H9 (cell line): Measurements from ENCODE around the gene UBE2D2. TPM values are rescaled to one million over a fixed set of nuclear protein-coding genes. Genes with fewer than 3 reads are reported as not detected.

ENCODE experiments used
- DNase-seq: peaks from one replicate; pipeline ENCODE4 v3.0.0-alpha.2; 2017
- H2AFZ ChIP-seq: one replicate; pipeline ENCODE4 v1.6.1; 2013; ENCODE audit warnings: mild to moderate bottlenecking, low read length, control low read depth, moderate library complexity
- H2AK5ac ChIP-seq: 2 replicates; pipeline ENCODE4 v1.6.1; 2013; ENCODE audit warnings: low read length, control low read depth, mixed read lengths; ENCODE audit not compliant: insufficient read length
- H2BK120ac ChIP-seq: one replicate; pipeline ENCODE4 v1.6.1; 2013; ENCODE audit warnings: low read depth, mild to moderate bottlenecking, low read length, control low read depth, inconsistent platforms; ENCODE audit not compliant: poor library complexity, severe bottlenecking
- H2BK12ac ChIP-seq: 2 replicates; pipeline ENCODE4 v1.6.1; 2013; ENCODE audit warnings: low read length, control low read depth, mixed read lengths, low read depth; ENCODE audit not compliant: insufficient read length
- H2BK15ac ChIP-seq: 2 replicates; pipeline ENCODE4 v1.6.1; 2013; ENCODE audit warnings: low read depth, low read length, control low read depth
- H2BK20ac ChIP-seq: one replicate; pipeline ENCODE4 v1.6.1; 2013; ENCODE audit warnings: low read depth, mild to moderate bottlenecking, low read length, control low read depth, inconsistent platforms; ENCODE audit not compliant: poor library complexity, severe bottlenecking
- H2BK5ac ChIP-seq: 2 replicates; pipeline ENCODE4 v1.6.1; 2013; ENCODE audit warnings: low read length, control low read depth, mixed read lengths; ENCODE audit not compliant: insufficient read length
- H3K14ac ChIP-seq: 2 replicates; pipeline ENCODE4 v1.6.1; 2013; ENCODE audit warnings: low read length, control low read depth; ENCODE audit not compliant: insufficient read depth
- H3K18ac ChIP-seq: 2 replicates; pipeline ENCODE4 v1.6.1; 2013; ENCODE audit warnings: low read depth, mild to moderate bottlenecking, mixed read lengths, low read length, control low read depth; ENCODE audit not compliant: insufficient read length
- H3K23ac ChIP-seq: 2 replicates; pipeline ENCODE4 v1.6.1; 2013; ENCODE audit warnings: low read length, control low read depth, mixed read lengths, low read depth; ENCODE audit not compliant: insufficient read length
- H3K23me2 ChIP-seq: 2 replicates; pipeline ENCODE4 v1.6.1; 2013; ENCODE audit warnings: low read depth, mild to moderate bottlenecking, mixed read lengths, low read length, control low read depth; ENCODE audit not compliant: insufficient read length, poor library complexity, severe bottlenecking
- H3K27ac ChIP-seq: 2 replicates; pipeline ENCODE4 v1.5.1; 2013; ENCODE audit warnings: low read length, control low read depth, mixed read lengths, low read depth; ENCODE audit not compliant: insufficient read length
- H3K27me3 ChIP-seq: 2 replicates; pipeline ENCODE4 v1.6.1; 2013; ENCODE audit warnings: low read length, control low read depth, inconsistent platforms; ENCODE audit not compliant: insufficient read depth
- H3K4ac ChIP-seq: 2 replicates; pipeline ENCODE4 v1.6.1; 2013; ENCODE audit warnings: low read depth, mild to moderate bottlenecking, control low read depth, inconsistent platforms, low read length, moderate library complexity
- H3K4me1 ChIP-seq: 2 replicates; pipeline ENCODE4 v1.6.1; 2013; ENCODE audit warnings: low read length, control low read depth, inconsistent platforms; ENCODE audit not compliant: insufficient read depth
- H3K4me2 ChIP-seq: 2 replicates; pipeline ENCODE4 v1.6.1; 2013; ENCODE audit warnings: low read length, control low read depth, mixed read lengths; ENCODE audit not compliant: insufficient read length, insufficient read depth
- H3K56ac ChIP-seq: 2 replicates; pipeline ENCODE4 v1.6.1; 2013; ENCODE audit warnings: low read depth, mild to moderate bottlenecking, mixed read lengths, low read length, control low read depth; ENCODE audit not compliant: insufficient read length
- H3K79me1 ChIP-seq: 2 replicates; pipeline ENCODE4 v1.6.1; 2013; ENCODE audit warnings: low read depth, mild to moderate bottlenecking, moderate library complexity, low read length, control low read depth, inconsistent platforms; ENCODE audit not compliant: insufficient read depth, poor library complexity, severe bottlenecking
- H3K79me2 ChIP-seq: 2 replicates; pipeline ENCODE4 v1.6.1; 2013; ENCODE audit warnings: low read length, control low read depth, inconsistent platforms; ENCODE audit not compliant: insufficient read depth
- H3K9ac ChIP-seq: 2 replicates; pipeline ENCODE4 v1.6.1; 2013; ENCODE audit warnings: low read length, control low read depth, mixed read lengths; ENCODE audit not compliant: insufficient read length; ENCODE audit errors: extremely low read depth
- H3K9me3 ChIP-seq: one replicate; pipeline ENCODE4 v1.6.1; 2013; ENCODE audit warnings: low read depth, low read length, inconsistent platforms; ENCODE audit not compliant: control insufficient read depth
- H3T11ph ChIP-seq: one replicate; pipeline ENCODE4 v1.6.1; 2013; ENCODE audit warnings: mild to moderate bottlenecking, low read length, control low read depth, inconsistent platforms
- H4K20me1 ChIP-seq: one replicate; pipeline ENCODE4 v1.6.1; 2013; ENCODE audit not compliant: control insufficient read depth, insufficient read length, insufficient read depth
- H4K5ac ChIP-seq: 2 replicates; pipeline ENCODE4 v1.6.1; 2013; ENCODE audit warnings: low read depth, mild to moderate bottlenecking, mixed read lengths, low read length, control low read depth; ENCODE audit not compliant: insufficient read length
- H4K8ac ChIP-seq: replicated peaks from 2 replicates; pipeline ENCODE4 v1.6.1; 2013; ENCODE audit warnings: low read length, control low read depth, mixed read lengths, low read depth; ENCODE audit not compliant: insufficient read length
- H4K91ac ChIP-seq: 2 replicates; pipeline ENCODE4 v1.6.1; 2013; ENCODE audit warnings: low read depth, mild to moderate bottlenecking, moderate library complexity, mixed read lengths, low read length, control low read depth; ENCODE audit not compliant: insufficient read length
- H3K27ac Mint-ChIP-seq, 3 experiments: 2 replicates in 2 of 3; 3 replicates in 1 of 3; pipeline ENCODE4 v1.8.0; 2020 to 2021; ENCODE audit warnings: mixed read lengths in 3 of 3, mild to moderate bottlenecking in 1 of 3, moderate library complexity in 1 of 3
- H3K27me3 Mint-ChIP-seq: 2 replicates; pipeline ENCODE4 v1.8.0; 2021; ENCODE audit warnings: low read depth, mild to moderate bottlenecking, moderate library complexity, mixed read lengths
- H3K36me3 Mint-ChIP-seq, 3 experiments: 2 replicates in 2 of 3; 3 replicates in 1 of 3; pipeline ENCODE4 v1.8.0; 2020 to 2021; ENCODE audit warnings: low read depth in 3 of 3, mixed read lengths in 3 of 3; ENCODE audit not compliant: insufficient read depth in 1 of 3
- H3K4me1 Mint-ChIP-seq, 2 experiments: 2 replicates each; pipeline ENCODE4 v1.8.0; 2020; ENCODE audit warnings: mixed read lengths in 2 of 2
- H3K4me3 Mint-ChIP-seq, 2 experiments: 2 replicates in 1 of 2; 3 replicates in 1 of 2; pipeline ENCODE4 v1.8.0; 2020 to 2021; ENCODE audit warnings: mild to moderate bottlenecking in 2 of 2, mixed read lengths in 2 of 2, moderate library complexity in 1 of 2
- H3K9me3 Mint-ChIP-seq, 2 experiments: 2 replicates in 1 of 2; 3 replicates in 1 of 2; pipeline ENCODE4 v1.8.0; 2020; ENCODE audit warnings: mild to moderate bottlenecking in 2 of 2, mixed read lengths in 2 of 2, moderate library complexity in 1 of 2
- WGBS: extraction: QIAGEN DNeasy Blood & Tissue Kit; methylation state at CpG from one replicate; pipeline ENCODE4 v1.1.7; 2013; ENCODE audit warnings: missing lambda C conversion rate, low lambda C conversion rate, mixed read lengths; ENCODE audit not compliant: insufficient read length; ENCODE audit errors: extremely low coverage; 5-methylcytosine and 5-hydroxymethylcytosine counted together
- total RNA-seq: library from RNA; stranded (reverse); gene quantifications from 2 replicates; pipeline ENCODE4 v1.2.1, GENCODE V29; 2021
- TF ChIP-seq, protein P1 (sequence below): fragments of 200-600 bp; sonication (generic); conservative IDR thresholded peaks from 3 replicates; pipeline ENCODE4 v1.8.0; 2021; ENCODE audit warnings: antibody characterized with exemption, mild to moderate bottlenecking

The UBE2D2 gene
- total RNA-seq, 1 experiment from 2014 or later = 236 TPM

DNA sequence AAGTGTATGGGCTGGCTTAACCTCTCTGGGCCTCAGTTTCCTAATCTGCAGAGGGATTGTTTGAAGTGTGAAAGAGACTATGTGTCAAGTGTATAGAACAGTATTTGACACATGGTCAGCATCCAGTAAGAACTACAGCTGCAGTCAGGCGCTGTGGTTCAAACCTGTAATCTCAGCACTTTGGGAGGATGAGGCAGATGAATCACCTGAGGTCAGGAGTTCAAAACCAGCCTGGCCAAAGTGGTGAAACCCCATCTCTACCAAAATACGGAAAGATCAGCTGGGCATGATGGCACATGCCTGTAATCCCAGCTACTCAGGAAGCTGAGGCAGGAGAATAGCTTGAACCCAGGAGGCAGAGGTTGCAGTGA lies 46.7 kb upstream of the UBE2D2 start:
- WGBS = no CpG with 5 or more reads among the region's 2 CpGs
- no peak overlapping the region for H3T11ph ChIP-seq
- no peak overlapping the region for H3K9ac ChIP-seq
- H3K56ac ChIP-seq = no peak overlapping the region
- no peaks in the 10 kb centered on the region for H3K27me3 ChIP-seq
- H3K9me3 ChIP-seq = no peaks in the 10 kb centered on the region
- no peak overlapping the region for H2AFZ ChIP-seq
- no peak overlapping the region for H2AK5ac ChIP-seq
- no peaks in the 10 kb centered on the region for H4K20me1 ChIP-seq
- H2BK120ac ChIP-seq = no peak overlapping the region
- H2BK15ac ChIP-seq = no peak overlapping the region
- no peak overlapping the region for H3K27ac ChIP-seq
- H3K18ac ChIP-seq = no peak overlapping the region
- TF ChIP-seq, protein P1, sequence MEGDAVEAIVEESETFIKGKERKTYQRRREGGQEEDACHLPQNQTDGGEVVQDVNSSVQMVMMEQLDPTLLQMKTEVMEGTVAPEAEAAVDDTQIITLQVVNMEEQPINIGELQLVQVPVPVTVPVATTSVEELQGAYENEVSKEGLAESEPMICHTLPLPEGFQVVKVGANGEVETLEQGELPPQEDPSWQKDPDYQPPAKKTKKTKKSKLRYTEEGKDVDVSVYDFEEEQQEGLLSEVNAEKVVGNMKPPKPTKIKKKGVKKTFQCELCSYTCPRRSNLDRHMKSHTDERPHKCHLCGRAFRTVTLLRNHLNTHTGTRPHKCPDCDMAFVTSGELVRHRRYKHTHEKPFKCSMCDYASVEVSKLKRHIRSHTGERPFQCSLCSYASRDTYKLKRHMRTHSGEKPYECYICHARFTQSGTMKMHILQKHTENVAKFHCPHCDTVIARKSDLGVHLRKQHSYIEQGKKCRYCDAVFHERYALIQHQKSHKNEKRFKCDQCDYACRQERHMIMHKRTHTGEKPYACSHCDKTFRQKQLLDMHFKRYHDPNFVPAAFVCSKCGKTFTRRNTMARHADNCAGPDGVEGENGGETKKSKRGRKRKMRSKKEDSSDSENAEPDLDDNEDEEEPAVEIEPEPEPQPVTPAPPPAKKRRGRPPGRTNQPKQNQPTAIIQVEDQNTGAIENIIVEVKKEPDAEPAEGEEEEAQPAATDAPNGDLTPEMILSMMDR = no peak
- Mint-ChIP-seq H3K27me3 (peaks cover 3% of the 10 kb centered on the region), H3K4me3 (no peak overlapping the region), H3K4me1 (peaks cover 13 to 23% of the 10 kb centered on the region in 2 experiments), H3K9me3 (peaks cover 6 to 10% of the 10 kb centered on the region in 2 experiments; a peak in 3 of 5 replicates), H3K36me3 (peaks cover 17 to 29% (median 18%) of the 10 kb centered on the region in 3 experiments), H3K27ac (no peak overlapping the region)
- no peak overlapping the region for H2BK12ac ChIP-seq
- no peak overlapping the region for H2BK5ac ChIP-seq
- no peak overlapping the region for H3K4me2 ChIP-seq
- H3K23ac ChIP-seq = no peak overlapping the region
- H2BK20ac ChIP-seq = no peak overlapping the region
- H3K4me1 ChIP-seq = no peaks in the 10 kb centered on the region
- H3K79me2 ChIP-seq = no peaks in the 10 kb centered on the region
- no peak for DNase-seq
- H3K23me2 ChIP-seq = no peaks in the 10 kb centered on the region
- H3K4ac ChIP-seq = no peak overlapping the region
- no peak overlapping the region for H4K8ac ChIP-seq
- H4K5ac ChIP-seq = no peak overlapping the region
- H3K79me1 ChIP-seq = no peaks in the 10 kb centered on the region
- no peak overlapping the region for H3K14ac ChIP-seq
- no peak overlapping the region for H4K91ac ChIP-seq
